ENCODE measurements around the gene ABCA4.

- TF ChIP-seq POLR2AphosphoS5 (IDR thresholded peaks at IDR 0.05; ENCODE audit: borderline replicate concordance, low read depth, low read length) (no peak), EZH2 (IDR thresholded peaks at IDR 0.05) (no peak), FOXP2 (optimal IDR thresholded peaks at IDR 0.05; ENCODE audit: control extremely low read depth, extremely low read length, insufficient read depth) (no peak)
Observed at GRCh38 chr1:94056171-94056570, 64.8 kb downstream of the ABCA4 start.

All from SK-N-MC (cell line).